NCI-H2107 treated with DMSO at 0.1 percent for 48 hours (cell line): ENCODE data around the gene IL17REL.
"Not testable (repeated sequence)": the region's sequence is repeated elsewhere in the genome, so short reads cannot be mapped to it uniquely, and the experiment has no call there.

Experiments used
- DNase-seq: peaks from one replicate; lab custom pipeline; 2025; ENCODE audit not compliant: unreplicated experiment; lab: John Stamatoyannopoulos, UW

Gene IL17REL

DNA sequence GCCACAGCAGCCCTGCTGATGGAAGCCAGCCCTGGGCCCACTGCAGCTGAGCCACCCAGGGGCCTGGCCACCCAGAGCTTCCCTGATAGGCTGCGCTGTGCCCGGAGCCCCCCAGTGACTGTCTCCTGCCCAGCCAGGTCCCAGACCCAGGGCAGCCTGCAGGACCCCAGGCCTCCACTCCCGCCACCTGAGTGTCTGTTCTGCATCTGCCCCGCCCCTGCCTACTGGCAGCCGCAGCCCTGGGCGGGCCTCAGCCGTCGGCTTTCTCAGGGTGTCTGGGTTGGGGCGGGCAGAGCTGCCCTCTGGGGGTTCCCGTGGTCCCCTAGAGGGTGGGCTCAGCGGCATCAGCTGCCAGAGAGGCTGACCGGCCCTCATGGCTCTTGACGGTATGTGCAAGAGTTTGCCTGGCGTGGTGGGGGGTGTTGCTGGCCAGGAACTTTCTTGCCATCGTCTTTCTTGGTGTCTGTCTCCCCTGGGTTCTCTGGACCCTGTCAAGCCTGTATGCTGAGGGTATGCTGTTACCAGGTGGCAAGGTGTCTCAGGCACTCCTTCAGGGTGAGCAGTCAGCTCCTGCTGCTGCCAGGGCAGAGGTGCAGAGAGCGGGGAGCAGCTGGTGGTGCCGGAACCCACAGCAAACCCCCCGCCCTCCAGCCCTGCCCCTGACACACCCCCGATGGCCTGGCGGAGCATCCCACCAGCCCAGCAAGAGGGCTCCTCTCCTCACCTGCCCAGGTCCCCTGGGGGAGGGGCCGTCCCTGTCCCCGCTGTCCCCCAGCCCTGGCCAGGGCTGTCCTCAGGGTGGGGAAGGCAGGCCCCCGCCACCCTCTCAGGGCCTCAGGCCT is 64.2 kb downstream of the IL17REL start:
- no peak for DNase-seq

DNA sequence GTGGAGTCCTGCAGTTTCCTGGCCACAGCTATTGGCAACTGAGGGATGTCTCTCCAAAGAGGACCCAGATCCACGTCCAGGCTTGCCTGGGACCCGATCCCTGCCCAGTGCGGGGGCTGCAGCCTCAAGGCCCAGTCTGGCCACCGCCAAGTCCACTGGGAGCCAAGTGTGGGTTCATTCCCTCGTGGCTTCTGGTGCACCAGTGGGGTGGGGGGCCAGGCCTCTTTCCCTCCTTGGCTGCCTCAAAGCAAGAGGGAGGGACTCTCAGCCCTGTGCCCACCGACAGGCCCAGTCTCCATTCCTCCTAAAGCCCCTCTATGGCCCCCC is 65.3 kb downstream of the IL17REL start:
- no peak for DNase-seq

DNA sequence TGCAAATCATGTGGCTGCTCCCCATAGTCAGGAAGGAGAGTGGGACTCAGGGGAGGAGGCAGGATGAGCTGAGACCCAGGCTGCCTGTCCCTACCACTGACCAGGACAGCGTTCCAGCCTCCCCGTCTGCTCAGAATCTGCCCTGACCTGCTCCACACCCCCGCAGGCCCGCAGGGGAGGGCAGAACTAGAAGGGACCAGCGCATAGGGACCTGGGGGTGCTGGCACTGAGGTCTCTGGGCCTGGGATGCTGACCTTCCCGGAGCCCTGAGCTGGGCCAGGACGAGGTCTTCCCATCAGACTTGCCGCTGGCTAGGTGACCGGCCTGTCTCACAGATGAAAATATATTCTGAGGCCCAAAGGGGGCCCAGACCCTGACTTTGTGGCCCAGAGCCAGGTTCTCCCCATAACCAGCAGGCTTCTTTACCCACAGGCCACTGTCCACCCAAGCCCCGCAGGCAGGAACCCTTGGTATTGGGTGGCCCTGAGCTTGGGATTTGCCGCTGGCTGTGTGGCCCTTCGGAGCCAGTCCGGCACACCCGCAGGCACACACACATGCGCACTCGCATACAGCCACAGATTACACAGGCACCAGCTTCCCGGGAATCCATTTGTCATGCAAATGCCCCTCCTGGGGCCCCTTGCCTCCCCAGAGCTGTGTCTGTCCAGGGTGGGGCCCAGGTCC is 65.8 kb downstream of the IL17REL start:
- DNase-seq = no peak

DNA sequence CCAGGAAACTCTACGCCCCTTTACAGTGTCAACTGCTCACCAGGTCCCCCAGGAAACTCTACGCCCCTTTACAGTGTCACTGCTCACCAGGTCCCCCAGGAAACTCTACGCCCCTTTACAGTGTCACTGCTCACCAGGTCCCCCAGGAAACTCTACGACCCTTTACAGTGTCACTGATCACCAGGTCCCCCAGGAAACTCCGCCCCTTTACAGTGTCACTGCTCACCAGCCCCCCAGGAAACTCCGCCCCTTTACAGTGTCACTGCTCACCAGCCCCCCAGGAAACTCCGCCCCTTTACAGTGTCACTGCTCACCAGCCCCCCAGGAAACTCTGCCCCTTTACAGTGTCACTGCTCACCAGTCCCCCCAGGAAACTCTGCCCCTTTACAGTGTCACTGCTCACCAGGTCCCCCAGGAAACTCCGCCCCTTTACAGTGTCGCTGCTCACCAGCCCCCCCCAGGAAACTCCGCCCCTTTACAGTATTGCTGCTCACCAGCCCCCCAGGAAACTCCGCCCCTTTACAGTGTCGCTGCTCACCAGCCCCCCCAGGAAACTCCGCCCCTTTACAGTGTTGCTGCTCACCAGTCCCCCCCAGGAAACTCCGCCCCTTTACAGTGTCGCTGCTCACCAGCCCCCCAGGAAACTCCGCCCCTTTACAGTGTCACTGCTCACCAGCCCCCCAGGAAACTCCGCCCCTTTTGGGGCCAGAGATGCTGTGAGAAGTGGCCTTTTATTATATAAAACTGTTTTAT is 67.3 kb downstream of the IL17REL start:
- not testable (repeated sequence) for DNase-seq
